Pancreas (tissue), 10 donors: Measurements from ENCODE around the gene N4BP2. TPM values are rescaled to one million over a fixed set of nuclear protein-coding genes. Genes with fewer than 3 reads are reported as not detected.

Experiments used
- ATAC-seq, 4 donors: fragments of 200-7000 bp; cut with Tn5 transposase; one replicate each; pipeline versions ENCODE4 v1.8.0 to v1.9.1; 2020; ENCODE audit warnings: mild to moderate bottlenecking in 4 of 4, moderate library complexity in 4 of 4
- DNase-seq, 6 donors: peaks; one replicate each; pipeline ENCODE4 v3.0.0-alpha.2; 2020
- FAIRE-seq: peaks from 2 replicates; lab custom pipeline; 2012; peaks lifted over from hg19 to GRCh38; lab: Jason Lieb, UNC
- H3K27ac ChIP-seq, 4 donors: fragments of 200-600 bp; sonication (generic); 1 replicate in 3 of 4; 2 replicates in 1 of 4; pipeline versions ENCODE4 v1.5.0 to v1.8.0; 2020
- H3K27me3 ChIP-seq, 4 donors: fragments of 200-600 bp; one replicate each; pipeline ENCODE4 v1.8.0; 2021
- H3K36me3 ChIP-seq, 3 donors: fragments of 200-600 bp; sonication (generic) in 1 of 3; one replicate each; pipeline versions ENCODE4 v1.5.0 to v1.8.0; 2020 to 2021
- H3K4me1 ChIP-seq, 3 donors: fragments of 200-600 bp; one replicate each; pipeline ENCODE4 v1.8.0; 2021
- H3K4me3 ChIP-seq, 4 donors: fragments of 200-600 bp; sonication (generic) in 2 of 4; one replicate each; pipeline versions ENCODE4 v1.5.0 to v1.8.0; 2020 to 2021
- H3K9me3 ChIP-seq, 4 donors: fragments of 200-600 bp; one replicate each; pipeline ENCODE4 v1.8.0; 2021
- CTCF ChIP-seq, 4 donors: fragments of 200-600 bp; sonication (generic) in 3 of 4; IDR thresholded peaks; one replicate each; pipeline versions ENCODE4 v1.5.0 to v1.8.0; 2021; ENCODE audit warnings: antibody characterized with exemption in 4 of 4
- WGBS, 2 donors: extraction: QIAGEN DNeasy Blood & Tissue Kit; methylation state at CpG; one replicate each; pipeline ENCODE4 v1.1.7; 2013; 5-methylcytosine and 5-hydroxymethylcytosine counted together
- intact Hi-C, 3 donors: fragments of 100-400 bp; cut with DNase I; formaldehyde crosslinking; loops; one replicate each; pipeline versions ENCODE4 v1.11.1 to v1.14.2; 2022
- polyA plus RNA-seq, 2 donors: library from polyadenylated mRNA; stranded (reverse); fragments of 200-250 nt; gene quantifications; one replicate each; pipeline ENCODE4 v1.2.3, GENCODE V29; 2013
- total RNA-seq, 6 donors: library from RNA; stranded (reverse); fragmentation: NEBNext Ultra II Directional in 4 of 6; extraction: Animal tissue kit (Norgen Biotek cat#: 25700) in 4 of 6; gene quantifications; one replicate each; pipeline versions ENCODE4 v1.2.1 to v1.2.4, GENCODE V29; 2021 to 2023
- donor health status: healthy with polysubstance abuse.
- donor health status: DM: no; HTN: no; CAD: no; lungs with moderate emphysema.
- donor health status: DM: no; HTN: no; CAD: no.
- donor health status: control.
- donor health status: control.
- donor health status: Bipolar disorder and iron deficiency.
- donor health status: DM: yes; HTN: yes; CAD: no.
- donor health status: DM: no; HTN: no; CAD: no.
- donor health status: DM: no; HTN: no; CAD: no.
- donor health status: DM: yes; HTN: yes; CAD: no.

The N4BP2 gene
- total and polyA plus RNA-seq, 8 donors, result 1.6 to 13.4 (median 11.2) TPM

GRCh38 chr4:40112027-40112792 lies 55.6 kb downstream of the N4BP2 start:
- intact Hi-C loops, result no loop called here
- no peak for TF ChIP-seq CTCF (IDR thresholded peaks at IDR 0.05)
- Histone ChIP-seq H3K4me1 (no peaks in the 10 kb centered on the region), H3K36me3 (no peaks in the 10 kb centered on the region), H3K9me3 (no peaks in the 10 kb centered on the region), H3K27me3 (no peaks in the 10 kb centered on the region), H3K27ac (no peak overlapping the region), H3K4me3 (no peak overlapping the region)
- DNase-seq (no peak), ATAC-seq (no peak), FAIRE-seq (no peak)
- WGBS, 2 donors, result 97 to 98% methylated on average over 3 of the region's 3 CpGs

- FAIRE-seq (no peak), DNase-seq (no peak), ATAC-seq (no peak)
- Histone ChIP-seq H3K9me3 (no peaks in the 10 kb centered on the region), H3K4me1 (no peaks in the 10 kb centered on the region), H3K27me3 (no peaks in the 10 kb centered on the region), H3K36me3 (no peaks in the 10 kb centered on the region), H3K4me3 (no peak overlapping the region), H3K27ac (no peak overlapping the region)
- no peak for TF ChIP-seq CTCF (IDR thresholded peaks at IDR 0.05)
- intact Hi-C loops, result no loop called here
- WGBS, 2 donors, result 88 to 97% methylated on average over 1 of the region's 1 CpG
Measured at GRCh38 chr4:40114206-40114605, 57.6 kb downstream of the N4BP2 start.

GRCh38 chr4:40118861-40119260 lies 62.2 kb downstream of the N4BP2 start:
- H3K36me3 ChIP-seq, result no peaks in the 10 kb centered on the region

GRCh38 chr4:40119344-40119743 lies 62.7 kb downstream of the N4BP2 start:
- intact Hi-C loops, result no loop called here
- ATAC-seq (no peak), FAIRE-seq (no peak), DNase-seq (no peak)
- H3K4me3 ChIP-seq, result no peak overlapping the region
- 89 to 93% methylated on average over 3 of the region's 3 CpGs for WGBS, 2 donors
- H3K27ac ChIP-seq, result no peak overlapping the region
- no peaks in the 10 kb centered on the region for H3K36me3 ChIP-seq
- H3K27me3 ChIP-seq, result no peaks in the 10 kb centered on the region
- H3K9me3 ChIP-seq, result no peaks in the 10 kb centered on the region
- no peaks in the 10 kb centered on the region for H3K4me1 ChIP-seq
- no peak for TF ChIP-seq CTCF (IDR thresholded peaks at IDR 0.05)

More at GRCh38 chr4:40118861-40119260, 62.2 kb downstream of the N4BP2 start:
- no peak for TF ChIP-seq CTCF (IDR thresholded peaks at IDR 0.05)
- Histone ChIP-seq H3K4me1 (no peaks in the 10 kb centered on the region), H3K4me3 (no peak overlapping the region), H3K9me3 (no peaks in the 10 kb centered on the region), H3K27me3 (no peaks in the 10 kb centered on the region), H3K27ac (no peak overlapping the region)
- 89 to 90% methylated on average over 1 of the region's 1 CpG for WGBS, 2 donors
- intact Hi-C loops, result no loop called here
- DNase-seq (no peak), FAIRE-seq (no peak), ATAC-seq (no peak)

- Histone ChIP-seq H3K36me3 (no peaks in the 10 kb centered on the region), H3K4me1 (no peaks in the 10 kb centered on the region), H3K27ac (no peak overlapping the region), H3K4me3 (no peak overlapping the region), H3K9me3 (no peaks in the 10 kb centered on the region), H3K27me3 (no peaks in the 10 kb centered on the region)
- ATAC-seq (peak in 3 of 4 donors; percentile 45 to 77 (median 73)), FAIRE-seq (no peak), DNase-seq (peak in 1 of 6 donors; percentile 24)
- WGBS, 2 donors, result 83 to 92% methylated on average over 4 of the region's 4 CpGs
- intact Hi-C loops, result no loop called here
- TF ChIP-seq CTCF (IDR thresholded peaks at IDR 0.05), result no peak
Measured at GRCh38 chr4:40121515-40121914, 64.9 kb downstream of the N4BP2 start.
